Measurements from ENCODE around the gene ADAM17. TPM values are rescaled to one million over a fixed set of nuclear protein-coding genes. Genes with fewer than 3 reads are reported as not detected.
A peak's percentile ranks its signal among the peaks of the same experiment; 100 is the strongest.

The ADAM17 gene
- total and polyA plus RNA-seq, 9 of the 15 experiments (the other 6 are each of a cell fraction or from before 2014, with no cell fraction given), result 5.8 to 30.0 (median 19.0) TPM

GRCh38 chr2:9555297-9556120 is at the start of gene ADAM17 (continued):
- TF ChIP-seq MTF1 (CRISPR knock-in tag; IDR thresholded peaks at IDR 0.05; ENCODE audit: borderline replicate concordance) (no peak), ZFP30 (CRISPR knock-in tag; IDR thresholded peaks at IDR 0.05; ENCODE audit: borderline replicate concordance) (no peak), ZBTB1 (CRISPR knock-in tag; IDR thresholded peaks at IDR 0.05; ENCODE audit: borderline replicate concordance, low read depth) (peak; percentile 76; the same call in 1 of the 2 replicates), NKRF (IDR thresholded peaks at IDR 0.05; ENCODE audit: borderline replicate concordance) (peak; percentile 95), MITF (IDR thresholded peaks at IDR 0.05) (no peak), ZNF707 (CRISPR knock-in tag; conservative IDR thresholded peaks at IDR 0.05) (no peak), NR1H2 (CRISPR knock-in tag; IDR thresholded peaks at IDR 0.05) (no peak), ZNF644 (tag; IDR thresholded peaks at IDR 0.05; ENCODE audit: low read depth) (no peak; the same call in 1 of the 2 replicates), MLX (CRISPR knock-in tag; conservative IDR thresholded peaks at IDR 0.05) (0 out of 4 replicates have a peak, but pooled peaks of 1 of the 2 experiments have one; percentile 41), SFPQ (IDR thresholded peaks at IDR 0.05; ENCODE audit: low read depth, low read length) (no peak), HDAC6 (IDR thresholded peaks at IDR 0.05; ENCODE audit: low read depth, low read length) (no peak), ZNF354B (CRISPR knock-in tag; IDR thresholded peaks at IDR 0.05) (no peak)
